GM20431 (cell line): ENCODE data around the gene SERPINB8.

ENCODE experiments used
- in situ Hi-C: fragments of 300-500 bp; cut with MseI, MboI; formaldehyde crosslinking; loops from one replicate; pipeline ENCODE4 v1.15.0; 2020; ENCODE audit warnings: low sequenced_read_pairs; ENCODE audit not compliant: unreplicated experiment

Gene SERPINB8

DNA sequence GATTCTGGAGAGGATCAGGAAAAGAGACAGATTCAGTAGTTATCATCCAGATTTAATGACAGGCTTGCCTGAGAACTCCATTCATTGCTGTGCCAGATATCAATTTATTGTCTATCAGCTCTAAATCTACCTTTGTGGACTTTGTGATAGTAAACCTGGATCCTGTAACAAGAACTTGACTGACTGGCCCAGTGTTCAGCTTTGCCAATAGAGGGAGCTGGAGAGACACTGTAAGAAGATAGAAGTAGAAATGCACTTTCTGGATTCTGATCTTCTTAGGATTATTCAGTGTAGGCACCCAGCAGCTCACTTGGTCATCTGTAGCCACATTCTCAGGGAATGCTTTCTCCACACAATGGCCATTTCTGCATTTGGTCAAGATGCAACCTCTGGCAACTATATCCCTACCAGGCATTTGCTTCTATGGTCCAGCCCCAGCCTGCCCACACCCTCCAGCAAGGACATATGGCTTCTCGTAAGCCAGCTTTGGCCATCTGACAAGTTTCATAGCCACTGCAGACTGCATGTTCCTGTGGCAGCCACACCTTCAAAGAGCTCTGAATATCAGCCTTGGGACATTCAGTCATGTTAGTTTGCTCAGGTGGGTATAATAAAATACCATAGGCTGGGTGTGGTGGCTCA is 6.1 kb upstream of the SERPINB8 start:
- in situ Hi-C loops, result no loop called here

DNA sequence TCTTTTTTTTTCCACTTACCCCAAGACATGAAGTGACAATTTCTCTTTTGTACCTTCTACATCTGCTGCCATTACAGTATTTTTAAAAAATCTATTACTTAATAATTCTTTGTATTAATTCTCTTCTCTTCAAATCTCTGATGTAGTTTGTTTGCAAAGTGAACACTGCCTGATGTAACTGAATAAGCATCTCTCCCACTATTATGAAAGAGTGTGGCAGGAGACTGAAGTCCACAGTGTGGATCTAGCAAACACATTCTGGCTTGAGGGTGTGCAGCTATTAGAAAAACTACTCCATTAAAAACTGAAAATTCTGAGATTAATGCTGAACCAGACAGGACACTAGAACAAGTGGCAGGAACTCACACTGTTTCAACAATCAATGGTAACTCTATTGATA is 5.0 kb upstream of the SERPINB8 start:
- in situ Hi-C loops, result no loop called here

DNA sequence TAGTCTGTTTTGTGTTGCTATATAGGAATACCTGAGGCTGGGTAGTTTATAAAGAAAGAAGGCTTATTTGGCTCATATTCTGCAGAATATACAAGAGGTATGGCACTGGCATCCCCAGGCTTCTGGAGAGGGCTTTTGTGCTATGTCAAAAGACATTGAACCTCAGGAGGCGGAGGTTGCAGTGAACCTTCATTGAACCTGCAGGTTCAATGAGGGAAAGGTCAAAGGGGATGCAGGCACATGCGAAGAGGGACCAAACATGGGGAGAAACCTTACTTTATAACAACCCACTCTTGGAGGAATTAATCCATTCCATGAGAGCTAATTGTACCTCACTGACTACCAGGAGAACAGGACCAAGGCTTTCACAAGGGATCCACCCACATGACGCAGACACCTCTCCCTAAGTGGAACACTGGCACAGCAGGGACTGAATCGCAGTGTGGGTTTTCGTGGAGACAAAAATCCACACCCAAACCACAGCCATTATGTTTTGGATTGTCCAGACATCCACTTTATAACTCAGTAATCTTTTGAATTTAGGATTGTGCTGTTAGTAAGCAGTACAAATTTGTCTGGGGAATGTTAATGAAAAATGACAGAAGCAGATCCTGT is 4.1 kb upstream of the SERPINB8 start:
- in situ Hi-C loops, result no loop called here

DNA sequence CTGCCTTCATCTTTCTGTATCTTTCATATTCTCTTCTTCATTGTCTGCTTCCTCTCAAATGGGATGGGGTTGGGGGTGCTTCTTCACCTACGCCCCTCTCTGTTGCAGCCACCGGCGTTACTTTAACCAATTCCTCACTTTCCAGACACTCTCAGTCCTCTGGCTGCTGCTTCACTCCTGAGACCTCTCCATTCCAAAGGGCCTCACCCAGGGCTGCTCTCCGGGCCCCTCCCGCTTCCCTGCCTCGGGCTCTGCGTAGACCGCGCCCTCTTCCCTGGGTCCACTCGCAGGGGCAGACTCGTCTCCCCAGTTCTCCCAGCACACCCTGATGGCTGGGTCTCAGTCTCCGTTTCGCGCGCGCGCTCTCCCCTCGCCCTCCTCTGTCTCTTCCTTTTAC is 926 bp downstream of the SERPINB8 start:
- in situ Hi-C loops, result no loop called here

DNA sequence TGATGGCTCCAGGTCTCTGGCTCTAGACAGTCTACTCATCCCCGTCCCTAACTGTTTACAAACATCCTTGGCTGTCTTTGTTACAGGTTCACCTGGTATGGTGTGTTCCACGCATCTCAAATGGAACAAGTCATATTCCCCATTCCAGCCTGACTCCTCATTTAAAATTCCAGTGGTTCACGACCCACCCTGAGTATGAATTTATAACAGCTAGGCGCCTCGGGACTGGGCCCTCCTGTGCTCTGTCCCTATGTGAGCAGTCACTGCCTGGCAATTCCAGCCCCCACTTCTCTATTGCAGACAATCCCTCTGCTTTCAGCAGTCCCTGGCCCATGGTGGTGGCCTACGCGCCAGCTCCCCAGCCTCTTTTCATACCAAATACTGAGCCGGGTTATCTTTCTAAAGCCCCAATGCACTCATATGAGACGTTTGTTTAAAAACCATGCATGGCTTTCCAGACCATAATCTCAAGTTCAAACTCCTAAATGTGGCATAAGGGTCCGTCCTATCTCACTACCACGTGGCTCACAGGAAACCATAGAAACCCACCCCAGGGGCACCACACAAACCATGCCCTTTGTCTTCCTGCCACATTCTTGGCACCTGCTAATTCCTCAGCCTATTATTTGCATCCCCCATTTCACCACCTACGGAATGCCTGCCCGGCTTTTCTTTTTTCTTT is 1.6 kb downstream of the SERPINB8 start:
- in situ Hi-C loops, result no loop called here

DNA sequence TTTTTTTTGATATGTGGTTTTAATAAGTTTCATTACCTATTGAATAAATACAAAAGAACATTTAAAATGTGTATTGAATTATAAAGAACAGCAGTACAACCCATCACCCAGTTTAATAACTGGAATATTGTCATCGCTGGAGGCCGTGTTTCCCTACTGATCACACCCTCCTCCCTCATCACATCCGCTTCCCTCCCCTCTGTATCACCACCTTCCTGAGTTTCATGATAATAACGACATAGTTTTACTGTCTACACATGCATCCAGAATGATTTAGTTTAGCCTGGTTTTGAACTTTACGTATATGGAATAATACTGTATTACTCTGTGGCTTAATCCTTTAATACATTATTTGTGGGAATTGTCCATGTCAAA is 2.1 kb downstream of the SERPINB8 start:
- in situ Hi-C loops, result no loop called here

DNA sequence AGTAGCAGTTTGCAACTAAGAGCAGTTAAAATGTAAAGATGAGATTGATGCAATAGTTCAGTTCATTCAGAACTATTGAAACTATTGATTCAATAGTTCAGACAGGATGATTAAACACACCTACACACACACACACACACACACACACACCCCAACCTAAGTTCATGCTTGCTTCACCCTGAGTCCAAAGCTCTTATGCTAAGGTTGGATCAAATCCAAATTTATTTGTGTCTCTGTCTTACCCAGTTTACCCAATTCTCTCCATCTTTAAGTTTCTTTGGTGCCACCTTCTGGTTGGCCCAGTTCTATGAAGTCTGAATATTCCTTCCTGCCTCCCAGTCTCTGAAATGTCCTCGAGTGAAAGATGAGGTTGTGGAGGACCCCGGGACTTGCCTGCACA is 5.1 kb downstream of the SERPINB8 start:
- in situ Hi-C loops, result no loop called here

DNA sequence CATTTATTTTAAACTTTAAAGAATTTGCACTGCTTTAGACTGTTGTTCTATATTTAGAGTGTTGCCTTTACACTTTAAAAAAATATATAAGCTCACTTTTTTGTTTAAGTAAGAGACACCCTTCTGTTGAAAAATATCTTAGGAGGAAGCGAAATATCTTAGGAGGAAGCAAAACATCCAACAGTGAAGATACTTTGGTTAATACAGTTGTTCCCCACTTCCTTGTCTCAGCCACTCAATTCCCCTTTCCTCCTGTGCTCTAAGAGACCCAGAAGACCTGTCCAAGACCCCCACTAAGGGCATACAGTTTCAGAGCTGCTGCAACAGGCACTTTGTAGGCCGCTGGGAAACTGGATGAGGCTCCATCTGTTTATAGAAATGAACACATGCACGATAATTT is 5.7 kb downstream of the SERPINB8 start:
- in situ Hi-C loops, result no loop called here

DNA sequence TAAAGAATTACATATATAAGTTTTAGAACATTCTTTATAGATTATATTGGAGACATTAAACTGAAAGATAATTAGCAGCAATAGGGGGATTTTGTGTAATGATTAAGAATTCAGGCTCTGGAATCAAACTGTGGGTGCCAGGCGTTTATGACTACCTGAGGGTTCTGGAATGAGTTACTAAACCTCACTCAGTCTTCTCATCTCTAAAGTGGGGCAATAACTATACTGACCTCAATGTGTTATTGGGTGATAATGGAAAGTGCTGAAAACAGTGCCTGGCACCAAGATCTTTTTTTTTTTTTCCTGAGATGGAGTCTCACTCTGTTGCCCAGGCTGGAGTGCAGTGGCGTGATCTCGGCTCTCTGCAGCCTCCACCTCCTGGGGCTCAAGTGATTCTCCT is 7.2 kb downstream of the SERPINB8 start:
- in situ Hi-C loops, result no loop called here

DNA sequence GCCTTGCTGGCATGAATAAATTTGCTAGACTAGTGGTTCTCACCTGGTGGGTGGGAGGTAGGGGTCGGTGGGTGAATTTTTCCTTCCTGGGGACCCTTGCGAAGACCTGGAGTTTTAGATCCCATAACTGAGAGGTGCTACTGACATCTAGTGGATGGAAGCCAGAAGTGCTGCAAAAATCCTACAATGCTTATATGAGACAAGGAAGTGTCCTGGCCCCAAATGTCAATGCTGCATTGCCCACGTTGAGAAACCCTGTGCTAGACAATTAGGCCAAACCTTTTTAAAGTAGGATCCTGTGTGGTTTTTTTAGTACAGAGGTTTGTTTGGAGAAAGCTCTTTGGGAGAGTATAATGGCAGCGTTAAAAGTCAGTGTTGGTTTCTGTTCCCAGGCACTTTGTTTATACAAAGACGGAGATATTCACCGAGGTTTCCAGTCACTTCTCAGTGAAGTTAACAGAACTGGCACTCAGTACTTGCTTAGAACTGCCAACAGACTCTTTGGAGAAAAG is 9.6 kb downstream of the SERPINB8 start:
- in situ Hi-C loops, result no loop called here

DNA sequence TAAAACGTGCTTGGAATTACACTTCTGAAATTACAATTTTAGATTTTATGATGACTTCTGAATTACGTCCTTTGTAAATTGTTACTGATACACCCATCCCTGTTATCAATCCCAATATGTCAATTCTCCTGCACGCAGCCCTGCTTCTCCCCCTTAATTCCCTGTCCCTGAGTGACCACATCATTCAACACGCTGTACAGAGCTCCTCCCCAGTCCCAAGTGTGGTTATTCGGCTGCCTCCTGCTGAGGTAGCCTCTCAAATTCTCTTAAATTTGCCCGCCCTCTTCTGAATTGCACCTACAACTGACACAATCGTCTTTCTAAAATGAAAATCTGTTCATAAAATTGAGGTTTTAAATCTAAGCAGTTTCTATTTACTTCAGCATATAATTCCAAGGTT is 10.1 kb downstream of the SERPINB8 start:
- in situ Hi-C loops, result no loop called here

DNA sequence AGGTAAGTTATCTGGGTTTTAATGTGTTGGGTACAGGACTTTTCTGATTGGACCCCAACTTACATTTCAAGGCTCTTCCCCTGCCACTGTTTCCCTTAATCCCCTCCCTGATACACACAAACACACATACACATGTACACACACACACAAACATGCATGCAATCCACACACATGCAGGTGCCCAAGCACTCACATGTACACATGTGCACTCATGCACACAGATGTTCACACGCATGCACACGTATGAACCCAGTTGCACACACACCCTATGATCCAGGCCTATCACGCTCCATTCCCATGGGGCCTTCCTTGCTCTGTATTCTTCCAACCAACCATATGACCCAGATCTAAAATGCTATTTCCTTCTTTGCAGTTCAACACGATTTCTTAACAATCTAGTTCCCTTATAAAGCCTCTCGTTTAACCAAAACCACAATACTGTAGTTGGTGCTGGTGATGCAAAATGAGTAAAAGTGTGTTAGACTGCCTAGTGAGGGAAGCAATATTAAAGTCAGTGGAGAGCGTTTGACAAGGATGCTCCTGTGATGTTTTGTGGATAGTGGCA is 11.1 kb downstream of the SERPINB8 start:
- in situ Hi-C loops, result no loop called here

DNA sequence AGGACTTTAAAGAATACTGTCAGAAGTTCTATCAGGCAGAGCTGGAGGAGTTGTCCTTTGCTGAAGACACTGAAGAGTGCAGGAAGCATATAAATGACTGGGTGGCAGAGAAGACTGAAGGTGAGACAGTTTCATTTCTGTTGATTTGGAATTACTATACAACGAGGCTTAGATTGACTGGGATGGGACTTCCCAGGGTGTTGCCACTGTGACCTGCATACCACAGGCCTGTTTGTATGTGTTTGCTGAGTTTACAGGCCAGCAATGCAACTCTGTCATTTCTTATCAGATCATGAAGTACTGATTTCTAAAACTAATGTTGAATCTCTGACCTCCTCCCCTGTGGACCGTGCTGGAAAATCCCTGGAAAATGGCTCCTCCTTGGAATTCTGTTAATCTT is 11.8 kb downstream of the SERPINB8 start:
- in situ Hi-C loops, result no loop called here

DNA sequence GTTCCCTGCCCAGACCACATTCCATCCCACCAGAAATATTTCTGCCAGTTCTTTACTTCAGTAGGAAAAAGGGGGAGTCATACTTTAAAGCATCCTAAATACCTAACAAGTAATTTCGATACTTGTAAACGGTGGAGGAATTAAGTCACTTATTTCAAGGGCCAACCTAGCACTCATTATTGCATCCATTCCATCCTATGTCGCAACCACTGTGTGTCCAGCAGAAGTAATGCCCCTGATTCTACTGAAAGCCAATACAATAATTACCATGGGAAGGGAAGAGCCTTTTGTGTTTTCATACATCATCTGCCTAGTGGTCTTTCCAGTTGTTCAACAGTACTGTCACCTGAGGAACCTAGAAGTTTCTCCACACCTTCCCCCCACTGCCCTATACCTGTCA is 12.5 kb downstream of the SERPINB8 start:
- in situ Hi-C loops, result no loop called here

DNA sequence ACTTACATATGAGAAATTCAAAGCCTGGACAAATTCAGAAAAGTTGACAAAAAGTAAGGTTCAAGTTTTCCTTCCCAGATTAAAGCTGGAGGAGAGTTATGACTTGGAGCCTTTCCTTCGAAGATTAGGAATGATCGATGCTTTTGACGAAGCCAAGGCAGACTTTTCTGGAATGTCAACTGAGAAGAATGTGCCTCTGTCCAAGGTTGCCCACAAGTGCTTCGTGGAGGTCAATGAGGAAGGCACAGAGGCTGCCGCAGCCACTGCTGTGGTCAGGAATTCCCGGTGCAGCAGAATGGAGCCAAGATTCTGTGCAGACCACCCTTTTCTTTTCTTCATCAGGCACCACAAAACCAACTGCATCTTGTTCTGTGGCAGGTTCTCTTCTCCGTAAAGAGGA is 17.0 kb downstream of the SERPINB8 start:
- in situ Hi-C loops, result no loop called here

DNA sequence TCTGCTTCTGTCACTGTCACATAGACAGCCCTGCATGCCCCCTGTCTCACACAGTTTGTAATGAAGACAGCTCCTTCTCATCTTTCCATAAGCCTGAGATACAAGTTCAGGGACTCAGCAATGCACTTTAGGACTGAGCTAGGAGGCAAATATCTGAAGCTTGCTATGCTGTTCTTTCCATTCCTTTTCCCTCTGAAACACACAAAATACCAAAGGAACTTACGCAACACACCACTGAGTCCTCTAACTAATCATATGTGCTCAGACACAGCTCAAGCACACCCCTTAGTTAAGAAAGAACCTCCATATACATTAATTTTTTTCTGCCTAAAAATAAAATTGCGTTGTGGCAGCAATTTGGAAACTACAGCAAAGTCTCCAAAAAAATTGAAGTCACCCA is 17.9 kb downstream of the SERPINB8 start:
- in situ Hi-C loops, result no loop called here

DNA sequence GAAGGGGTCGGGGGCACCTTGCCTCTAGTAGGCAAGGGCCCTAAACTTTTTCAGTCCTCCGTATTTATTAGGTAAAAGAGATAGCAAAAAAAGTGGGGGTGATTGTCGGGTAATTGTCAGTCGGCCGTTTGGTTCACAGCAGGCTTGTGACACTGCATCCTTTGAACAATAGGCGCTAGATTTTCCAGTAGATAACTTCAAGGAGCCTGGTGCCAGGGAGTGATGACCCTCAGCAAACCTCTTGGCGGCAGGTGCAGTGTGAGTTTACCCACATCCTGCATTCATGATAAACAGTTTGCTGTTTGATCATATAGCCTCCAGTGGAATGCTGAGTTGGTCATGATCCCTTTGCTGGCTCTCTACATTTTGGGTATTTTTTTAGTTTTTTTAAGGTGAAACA is 22.9 kb downstream of the SERPINB8 start:
- in situ Hi-C loops, result no loop called here

DNA sequence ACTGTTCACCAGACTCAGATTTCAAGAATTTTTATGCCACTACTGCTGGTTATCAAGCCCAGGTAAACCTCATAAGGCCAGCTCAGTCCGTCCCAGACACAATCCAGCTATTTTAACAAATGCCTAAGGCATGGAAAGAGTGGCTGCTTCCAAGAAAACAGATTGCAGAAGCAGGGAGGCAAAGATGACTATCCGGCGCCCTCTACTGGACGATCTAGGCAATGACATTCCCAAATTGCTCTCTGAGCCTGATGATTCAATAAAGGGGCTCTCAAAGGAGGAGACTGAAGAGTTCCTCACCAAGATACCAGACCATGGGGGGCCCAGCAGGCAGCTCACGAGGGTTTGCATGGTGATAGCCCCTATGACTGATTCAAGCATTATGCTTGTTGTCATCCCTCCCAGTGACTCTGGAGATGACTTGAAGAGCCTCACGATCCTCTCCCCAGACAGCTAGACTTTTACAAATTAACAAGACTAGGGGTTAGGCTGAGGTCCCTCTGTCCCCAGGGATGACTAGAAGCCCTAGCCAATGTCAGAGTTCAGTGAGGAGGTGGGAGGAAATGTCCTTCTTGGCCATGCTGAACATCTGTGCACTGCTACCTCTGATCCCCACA is 25.0 kb downstream of the SERPINB8 start:
- in situ Hi-C loops, result no loop called here

DNA sequence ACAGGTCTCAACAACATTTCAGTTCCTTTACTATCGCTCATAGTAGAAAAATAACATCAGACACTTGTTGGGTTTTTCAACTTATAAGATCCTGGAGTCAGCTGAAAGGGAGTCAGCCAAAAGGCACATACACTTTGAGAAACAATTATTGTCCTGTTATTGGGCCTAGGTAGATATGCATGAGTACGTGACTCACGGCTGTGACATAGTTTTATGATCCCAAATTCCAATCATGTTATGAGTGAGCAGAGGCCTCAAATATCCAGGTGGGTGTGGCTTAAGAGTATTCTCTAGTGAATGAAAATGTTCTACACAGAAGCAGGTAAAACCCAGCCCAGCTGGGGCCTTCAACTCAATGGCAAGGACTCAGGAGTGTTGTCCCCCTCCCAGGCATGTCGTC is 27.2 kb downstream of the SERPINB8 start:
- in situ Hi-C loops, result no loop called here

DNA sequence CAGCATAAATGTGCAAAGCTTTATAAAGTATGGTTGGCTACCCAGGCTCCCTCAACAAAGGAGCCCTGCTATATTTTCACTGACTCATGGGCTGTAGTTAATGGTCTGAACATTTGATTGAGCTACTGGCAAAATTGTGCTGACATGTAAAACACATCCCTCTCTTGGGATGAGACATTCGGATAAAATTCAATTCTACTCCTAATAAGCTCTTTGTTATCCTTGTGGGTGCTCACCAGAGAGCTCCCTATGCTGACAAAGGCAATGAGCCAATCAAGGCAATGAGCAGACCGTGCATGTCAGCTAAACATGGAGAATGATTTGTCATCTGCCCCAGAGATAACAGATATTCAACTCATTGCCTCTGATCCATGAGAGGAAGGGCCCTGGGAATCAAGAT is 27.7 kb downstream of the SERPINB8 start:
- in situ Hi-C loops, result no loop called here

DNA sequence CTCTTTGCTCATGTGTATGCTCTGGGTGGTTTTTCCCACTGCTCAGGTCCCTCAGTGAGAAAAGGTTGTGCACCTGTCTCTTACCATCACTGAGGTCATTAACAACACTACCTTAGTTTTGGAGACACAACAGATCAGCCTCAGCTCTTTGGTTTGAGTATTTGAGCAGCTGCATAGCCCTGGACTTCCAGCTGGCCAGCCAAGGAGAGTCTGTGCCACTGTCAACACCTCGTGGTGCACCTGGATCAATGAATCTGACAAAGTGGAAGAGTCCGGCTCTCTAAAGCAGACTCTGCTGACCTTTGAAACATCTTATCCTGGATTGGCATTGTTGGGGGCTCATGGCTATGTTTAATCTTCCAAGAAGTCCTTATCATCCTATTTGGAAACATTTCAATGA is 30.0 kb downstream of the SERPINB8 start:
- in situ Hi-C loops, result no loop called here
